HCT116 (cell line): ENCODE results near the gene FNDC7. TPM values are rescaled to one million over a fixed set of nuclear protein-coding genes. Genes with fewer than 3 reads are reported as not detected.

Experiments used
- ATAC-seq: fragments of 200-7000 bp; cut with Tn5 transposase; 2 replicates; pipeline ENCODE4 v1.9.1; 2020; ENCODE audit warnings: mild to moderate bottlenecking, moderate library complexity
- BruUV-seq: library from RNA; stranded (reverse); fragments of 400-500 nt; replicated peaks from 2 replicates; lab custom pipeline; 2021; lab: Mats Ljungman, UMichigan
- CTCF ChIA-PET: fragments of 300-600 bp; sonication (Branson Sonifier 250); formaldehyde crosslinking; loops from one replicate; lab custom pipeline; 2021; ENCODE audit warnings: antibody characterized with exemption; lab: Charles Lee
- POLR2A ChIA-PET: fragments of 300-600, 350-600 bp; sonication (Branson Sonifier 250); formaldehyde crosslinking; loops from one replicate; lab custom pipeline; 2021; ENCODE audit warnings: antibody characterized with exemption; lab: Charles Lee
- RAD21 ChIA-PET, 2 experiments: fragments of 300-600 bp; sonication (Branson Sonifier 250); formaldehyde crosslinking; loops; one replicate each; lab custom pipeline; 2023; ENCODE audit warnings: low total read pairs in 2 of 2; ENCODE audit not compliant: uncharacterized antibody in 2 of 2, unreplicated experiment in 2 of 2, low non-redundant PET in 1 of 2; lab: Charles Lee
- DNase-seq: peaks from one replicate; pipeline ENCODE4 v3.0.0-alpha.2; 2010; ENCODE audit warnings: low read depth, low spot score
- H2AFZ ChIP-seq: fragments of 200-600 bp; shearing (Covaris generic), sonication (generic); 2 replicates; pipeline ENCODE4 v1.6.1; 2017; ENCODE audit warnings: low read depth, mixed run types, mixed read lengths, antibody characterized with exemption, low read length; ENCODE audit not compliant: poor library complexity, severe bottlenecking
- H3K27ac ChIP-seq: 2 replicates; pipeline ENCODE4 v1.5.1; 2012; ENCODE audit warnings: low read depth, low read length
- H3K27me3 ChIP-seq: fragments of 200-600 bp; sonication (generic); 2 replicates; pipeline ENCODE4 v1.6.1; 2016; ENCODE audit warnings: mixed run types, low read length, mixed read lengths; ENCODE audit not compliant: insufficient read depth
- H3K36me3 ChIP-seq, 2 experiments: fragments of 200-500 bp in 1 of 2; fragments of 200-600 bp in 1 of 2; sonication (Bioruptor generic) in 1 of 2; sonication (generic) in 1 of 2; 2 replicates each; pipeline versions ENCODE4 v1.5.1 to v1.6.1; 2014 to 2016; ENCODE audit warnings: low read length in 2 of 2, inconsistent platforms in 1 of 2, mixed read lengths in 1 of 2, mixed run types in 1 of 2; ENCODE audit not compliant: insufficient read depth in 2 of 2, control insufficient read depth in 1 of 2
- H3K4me1 ChIP-seq, 2 experiments: fragments of 200-600 bp in 1 of 2; sonication (generic) in 1 of 2; 2 replicates each; pipeline versions ENCODE4 v1.5.1 to v1.6.1; 2012 to 2017; ENCODE audit warnings: low read length in 2 of 2, inconsistent platforms in 1 of 2, mild to moderate bottlenecking in 1 of 2, mixed read lengths in 1 of 2, mixed run types in 1 of 2, moderate library complexity in 1 of 2; ENCODE audit not compliant: insufficient read depth in 2 of 2, control insufficient read depth in 1 of 2
- H3K4me2 ChIP-seq: fragments of 200-600 bp; sonication (generic); 2 replicates; pipeline ENCODE4 v1.6.1; 2017; ENCODE audit warnings: mixed run types, low read length, mixed read lengths
- H3K4me3 ChIP-seq, 2 experiments: fragments of 200-600 bp in 1 of 2; sonication (generic) in 1 of 2; replicated peaks in 1 of 2; 2 replicates each; pipeline ENCODE4 v1.5.1; 2011 to 2016; ENCODE audit warnings: low read length in 2 of 2, control low read depth in 1 of 2, low read depth in 1 of 2, mild to moderate bottlenecking in 1 of 2, mixed read lengths in 1 of 2, mixed run types in 1 of 2
- H3K79me2 ChIP-seq: fragments of 200-600 bp; sonication (generic); 2 replicates; pipeline ENCODE4 v1.6.1; 2017; ENCODE audit warnings: mild to moderate bottlenecking, mixed run types, low read length, moderate library complexity, mixed read lengths; ENCODE audit not compliant: insufficient read depth
- H3K9ac ChIP-seq: fragments of 200-600 bp; sonication (generic); 2 replicates; pipeline ENCODE4 v1.6.1; 2016; ENCODE audit warnings: low read length, mixed read lengths
- H3K9me2 ChIP-seq: fragments of 200-600 bp; sonication (generic), shearing (Covaris generic); 2 replicates; pipeline ENCODE4 v1.6.1; 2017; ENCODE audit warnings: mixed run types, mild to moderate bottlenecking, moderate library complexity; ENCODE audit not compliant: insufficient read depth
- H3K9me3 ChIP-seq, 2 experiments: fragments of 200-500 bp in 1 of 2; fragments of 200-600 bp in 1 of 2; sonication (Bioruptor generic) in 1 of 2; sonication (generic) in 1 of 2; 2 replicates each; pipeline ENCODE4 v1.6.1; 2014 to 2017; ENCODE audit warnings: low read length in 2 of 2, mixed read lengths in 2 of 2, inconsistent platforms in 1 of 2, low read depth in 1 of 2, mild to moderate bottlenecking in 1 of 2, mixed run types in 1 of 2, moderate library complexity in 1 of 2; ENCODE audit not compliant: control insufficient read depth in 1 of 2, insufficient read depth in 1 of 2
- H4K20me1 ChIP-seq: fragments of 200-600 bp; sonication (generic), shearing (Covaris generic); 2 replicates; pipeline ENCODE4 v1.6.1; 2017; ENCODE audit warnings: mixed run types, mild to moderate bottlenecking, moderate library complexity; ENCODE audit not compliant: insufficient read depth
- ATF3 ChIP-seq: IDR thresholded peaks from 2 replicates; pipeline ENCODE4 v1.6.1; 2012
- CBX3 ChIP-seq: IDR thresholded peaks from 2 replicates; pipeline ENCODE4 v1.6.1; 2012; ENCODE audit warnings: low read depth
- CEBPB ChIP-seq: IDR thresholded peaks from 2 replicates; pipeline ENCODE4 v1.6.1; 2012; ENCODE audit warnings: low read depth
- CTCF ChIP-seq, 3 experiments: fragments of 200-600 bp in 1 of 3; sonication (generic) in 1 of 3; IDR thresholded peaks in 2 of 3; conservative IDR thresholded peaks in 1 of 3; 2 replicates each; pipeline ENCODE4 v1.5.1; 2012 to 2017; ENCODE audit warnings: low read depth in 2 of 3, low read length in 2 of 3, antibody characterized with exemption in 1 of 3, borderline replicate concordance in 1 of 3, control low read depth in 1 of 3, mild to moderate bottlenecking in 1 of 3, mixed read lengths in 1 of 3, mixed run types in 1 of 3, moderate library complexity in 1 of 3; ENCODE audit not compliant: insufficient read depth in 1 of 3
- EGR1 ChIP-seq: IDR thresholded peaks from 2 replicates; pipeline ENCODE4 v1.6.1; 2012; ENCODE audit warnings: low read depth
- EZH2phosphoT487 ChIP-seq: fragments of 200-600 bp; IDR thresholded peaks from 2 replicates; pipeline ENCODE4 v1.6.1; 2018; ENCODE audit warnings: antibody characterized with exemption, borderline replicate concordance
- FOSL1 ChIP-seq: IDR thresholded peaks from 2 replicates; pipeline ENCODE4 v1.6.1; 2012; ENCODE audit warnings: low read depth
- JUND ChIP-seq: IDR thresholded peaks from 2 replicates; pipeline ENCODE4 v1.6.1; 2012
- MAX ChIP-seq: IDR thresholded peaks from 2 replicates; pipeline ENCODE4 v1.6.1; 2012
- POLR2A ChIP-seq: IDR thresholded peaks from 2 replicates; pipeline ENCODE4 v1.7.0; 2011; ENCODE audit warnings: borderline replicate concordance; ENCODE audit not compliant: insufficient read depth, insufficient read length; ENCODE audit errors: extremely low read depth
- RAD21 ChIP-seq: IDR thresholded peaks from 2 replicates; pipeline ENCODE4 v1.6.1; 2012; ENCODE audit warnings: low read depth, mild to moderate bottlenecking
- REST ChIP-seq: IDR thresholded peaks from 2 replicates; pipeline ENCODE4 v1.6.1; 2012; ENCODE audit warnings: low read depth
- SIN3A ChIP-seq: IDR thresholded peaks from 2 replicates; pipeline ENCODE4 v1.6.1; 2012; ENCODE audit warnings: low read depth
- SP1 ChIP-seq: IDR thresholded peaks from 2 replicates; pipeline ENCODE4 v1.6.1; 2012; ENCODE audit warnings: low read depth
- SRF ChIP-seq: IDR thresholded peaks from 2 replicates; pipeline ENCODE4 v1.6.1; 2012; ENCODE audit warnings: low read depth
- YY1 ChIP-seq: IDR thresholded peaks from 2 replicates; pipeline ENCODE4 v1.6.1; 2011; ENCODE audit warnings: low read length, low read depth, moderate library complexity, mild to moderate bottlenecking; ENCODE audit not compliant: insufficient replicate concordance; ENCODE audit errors: extremely low read depth
- ZBTB33 ChIP-seq: IDR thresholded peaks from 2 replicates; pipeline ENCODE4 v1.6.1; 2011; ENCODE audit warnings: mild to moderate bottlenecking, low read length, moderate library complexity; ENCODE audit not compliant: insufficient replicate concordance; ENCODE audit errors: extremely low read depth
- ZFX ChIP-seq: fragments of 450-650 bp; IDR thresholded peaks from 2 replicates; pipeline ENCODE4 v1.6.1; 2017
- ZNF274 ChIP-seq: fragments of 200-500 bp; sonication (Bioruptor generic); IDR thresholded peaks from 2 replicates; pipeline ENCODE4 v1.6.1; 2014; ENCODE audit warnings: mild to moderate bottlenecking, low read depth, low read length, inconsistent platforms
- intact Hi-C: fragments of 100-400 bp; cut with micrococcal nuclease; formaldehyde crosslinking; loops from 2 replicates; pipeline ENCODE4 v1.10.0; 2022
- total RNA-seq: library from RNA; stranded (reverse); gene quantifications from one replicate; pipeline ENCODE4 v1.2.1, GENCODE V29; 2021; ENCODE audit not compliant: unreplicated experiment

Gene FNDC7
- total RNA-seq, 1 experiment from 2014 or later = 0.10 TPM

GRCh38 chr1:108668777-108669176 is 43.9 kb upstream of the FNDC7 start (continued):
- TF ChIP-seq CEBPB (no peak), YY1 (no peak), EGR1 (no peak)

- POLR2A ChIA-PET = no interaction called here
- H3K9me2 ChIP-seq = no peaks in the 10 kb centered on the region
- H3K4me2 ChIP-seq = no peak overlapping the region
- no peaks in the 10 kb centered on the region for H3K27me3 ChIP-seq
- no peaks in the 10 kb centered on the region for H3K9me3 ChIP-seq
- no peaks in the 10 kb centered on the region for H3K4me1 ChIP-seq
- intact Hi-C loops = no loop called here
- DNase-seq (no peak), ATAC-seq (no peak)
- H3K27ac ChIP-seq = no peak overlapping the region
- no peaks in the 10 kb centered on the region for H3K36me3 ChIP-seq
- no peak overlapping the region for H3K9ac ChIP-seq
- CTCF ChIA-PET = no interaction called here
- no peaks in the 10 kb centered on the region for H4K20me1 ChIP-seq
- H3K79me2 ChIP-seq = no peaks in the 10 kb centered on the region
- RAD21 ChIA-PET = no interaction called here
- H2AFZ ChIP-seq = no peak overlapping the region
- BruUV-seq = no TSS peak
- H3K4me3 ChIP-seq = no peak overlapping the region
- TF ChIP-seq MAX (no peak), CTCF (IDR thresholded peaks at IDR 0.05 in 2 of 3, conservative IDR thresholded peaks at IDR 0.05 in 1 of 3; ENCODE audit: borderline replicate concordance in 1 of 3, insufficient read depth in 1 of 3, low read depth in 2 of 3, low read length in 2 of 3) (no peak), EZH2phosphoT487 (no peak), ZFX (no peak), ATF3 (no peak), SRF (no peak), FOSL1 (no peak), CBX3 (no peak), RAD21 (no peak), ZBTB33 (no peak), POLR2A (no peak), CEBPB (no peak), REST (no peak), JUND (no peak), SIN3A (no peak), SP1 (no peak), ZNF274 (no peak)
Measured at GRCh38 chr1:108669679-108670078, 43.0 kb upstream of the FNDC7 start.
